Liver (tissue), 9 donors: Measurements from ENCODE around the gene KLHL40. TPM values are rescaled to one million over a fixed set of nuclear protein-coding genes. Genes with fewer than 3 reads are reported as not detected.

Experiments
- DNase-seq: peaks from one replicate; pipeline ENCODE4 v3.0.0-alpha.2; 2017; ENCODE audit warnings: low spot score
- H3K27ac ChIP-seq, 2 donors: one replicate each; pipeline ENCODE4 v1.7.0; 2013; ENCODE audit warnings: inconsistent platforms in 2 of 2, low read length in 2 of 2, control low read depth in 1 of 2, low read depth in 1 of 2, mild to moderate bottlenecking in 1 of 2
- H3K27me3 ChIP-seq, 4 donors: one replicate each; pipeline versions ENCODE4 v1.6.1 to v1.7.0; 2013; ENCODE audit warnings: low read length in 3 of 4, inconsistent platforms in 1 of 4, mild to moderate bottlenecking in 1 of 4, moderate library complexity in 1 of 4; ENCODE audit not compliant: control insufficient read depth in 4 of 4, insufficient read depth in 4 of 4
- H3K36me3 ChIP-seq, 4 donors: one replicate each; pipeline versions ENCODE4 v1.6.1 to v1.7.0; 2013; ENCODE audit warnings: low read length in 3 of 4, mild to moderate bottlenecking in 3 of 4, low read depth in 1 of 4, moderate library complexity in 1 of 4; ENCODE audit not compliant: control insufficient read depth in 4 of 4, insufficient read depth in 3 of 4
- H3K4me1 ChIP-seq, 4 donors: one replicate each; pipeline versions ENCODE4 v1.6.1 to v1.7.0; 2013; ENCODE audit warnings: low read length in 3 of 4, mild to moderate bottlenecking in 3 of 4, moderate library complexity in 1 of 4; ENCODE audit not compliant: control insufficient read depth in 4 of 4, insufficient read depth in 4 of 4
- H3K4me3 ChIP-seq, 3 donors: one replicate each; pipeline versions ENCODE4 v1.6.1 to v1.7.0; 2013; ENCODE audit warnings: low read length in 3 of 3, control low read depth in 1 of 3, low read depth in 1 of 3, mild to moderate bottlenecking in 1 of 3
- H3K9ac ChIP-seq, 2 donors: one replicate each; pipeline ENCODE4 v1.7.0; 2013; ENCODE audit warnings: low read length in 2 of 2, mild to moderate bottlenecking in 2 of 2, moderate library complexity in 2 of 2, control low read depth in 1 of 2, low read depth in 1 of 2
- H3K9me3 ChIP-seq, 4 donors: one replicate each; pipeline versions ENCODE4 v1.6.1 to v1.7.0; 2013; ENCODE audit warnings: low read length in 3 of 4; ENCODE audit not compliant: control insufficient read depth in 4 of 4
- EGR1 ChIP-seq, 2 donors: IDR thresholded peaks; 2 replicates each; pipeline ENCODE4 v1.6.1; 2016 to 2018; ENCODE audit warnings: antibody characterized with exemption in 2 of 2, low read depth in 2 of 2
- FOXA1 ChIP-seq: IDR thresholded peaks from 2 replicates; pipeline ENCODE4 v1.6.1; 2016; ENCODE audit warnings: antibody characterized with exemption
- FOXA2 ChIP-seq: IDR thresholded peaks from 2 replicates; pipeline ENCODE4 v1.6.1; 2016; ENCODE audit warnings: antibody characterized with exemption
- GABPA ChIP-seq, 2 donors: IDR thresholded peaks in 1 of 2; conservative IDR thresholded peaks in 1 of 2; 2 replicates each; pipeline ENCODE4 v1.6.1; 2016; ENCODE audit warnings: antibody characterized with exemption in 2 of 2, mild to moderate bottlenecking in 1 of 2, moderate library complexity in 1 of 2
- HNF4A ChIP-seq, 2 donors: conservative IDR thresholded peaks; 2 replicates each; pipeline ENCODE4 v1.6.1; 2016; ENCODE audit warnings: antibody characterized with exemption in 2 of 2, mild to moderate bottlenecking in 2 of 2
- HNF4G ChIP-seq: IDR thresholded peaks from 2 replicates; pipeline ENCODE4 v1.6.1; 2016; ENCODE audit warnings: antibody characterized with exemption
- JUND ChIP-seq, 2 donors: IDR thresholded peaks; 2 replicates each; pipeline ENCODE4 v1.6.1; 2016; ENCODE audit warnings: antibody characterized with exemption in 2 of 2
- MAX ChIP-seq: IDR thresholded peaks from 2 replicates; pipeline ENCODE4 v1.6.1; 2016; ENCODE audit warnings: antibody characterized with exemption
- NR2F2 ChIP-seq: IDR thresholded peaks from 2 replicates; pipeline ENCODE4 v1.6.1; 2016; ENCODE audit warnings: antibody characterized with exemption
- RAD21 ChIP-seq, 2 donors: IDR thresholded peaks; 2 replicates each; pipeline ENCODE4 v1.6.1; 2016; ENCODE audit warnings: antibody characterized with exemption in 2 of 2, mild to moderate bottlenecking in 2 of 2
- REST ChIP-seq: IDR thresholded peaks from 2 replicates; pipeline ENCODE4 v1.6.1; 2016; ENCODE audit warnings: antibody characterized with exemption, mild to moderate bottlenecking
- RXRA ChIP-seq, 2 donors: IDR thresholded peaks; 2 replicates each; pipeline ENCODE4 v1.6.1; 2017 to 2018; ENCODE audit warnings: antibody characterized with exemption in 2 of 2, mild to moderate bottlenecking in 1 of 2
- SP1 ChIP-seq: IDR thresholded peaks from 2 replicates; pipeline ENCODE4 v1.6.1; 2018; ENCODE audit warnings: antibody characterized with exemption, mild to moderate bottlenecking
- TAF1 ChIP-seq: conservative IDR thresholded peaks from 2 replicates; pipeline ENCODE4 v1.6.1; 2016; ENCODE audit warnings: antibody characterized with exemption, mild to moderate bottlenecking
- WGBS: extraction: QIAGEN DNeasy Blood & Tissue Kit; methylation state at CpG from one replicate; pipeline ENCODE4 v1.1.7; 2013; 5-methylcytosine and 5-hydroxymethylcytosine counted together
- polyA plus RNA-seq, 2 donors: library from polyadenylated mRNA; stranded (reverse) in 1 of 2; unstranded in 1 of 2; fragments of 200-250 nt in 1 of 2; fragments of >200 nt in 1 of 2; fragmentation: Nextera tagmentation in 1 of 2; extraction: Ambion mirVana in 1 of 2; gene quantifications; one replicate each; pipeline versions ENCODE4 v1.2.1 to v1.2.3, GENCODE V29; 2013 to 2015
- total RNA-seq, 2 donors: library from RNA; depleted of rRNA; stranded (reverse); fragments of >200 nt; gene quantifications; one replicate each; pipeline ENCODE4 v1.2.3, GENCODE V29; 2014
- TF ChIP-seq, protein P1 (sequence below): fragments of 150-350 bp; IDR thresholded peaks from 2 replicates; pipeline ENCODE4 v1.5.1; 2017; ENCODE audit warnings: improper control_type of control experiment, low read depth, low read length; ENCODE audit not compliant: missing input control
- TF ChIP-seq, protein P2 (sequence below): IDR thresholded peaks from 2 replicates; pipeline ENCODE4 v1.6.1; 2016; ENCODE audit warnings: antibody characterized with exemption
- TF ChIP-seq, protein P3 (sequence below): IDR thresholded peaks from 2 replicates; pipeline ENCODE4 v1.6.1; 2016; ENCODE audit warnings: antibody characterized with exemption
- donor health status: healthy.
- donor health status: healthy.
- donor health status: healthy.
- donor health status: healthy.
- donor health status: healthy.

Gene KLHL40
- total and polyA plus RNA-seq, 4 donors = not detected

- no peaks in the 10 kb centered on the region for H3K9me3 ChIP-seq
- no peak for DNase-seq
- TF ChIP-seq TAF1 (no peak), GABPA (IDR thresholded peaks at IDR 0.05 in 1 of 2, conservative IDR thresholded peaks at IDR 0.05 in 1 of 2) (no peak), EGR1 (IDR thresholded peaks at IDR 0.05; ENCODE audit: low read depth in 2 of 2) (no peak), RXRA (IDR thresholded peaks at IDR 0.05) (no peak), FOXA1 (no peak), HNF4A (conservative IDR thresholded peaks at IDR 0.05) (no peak), SP1 (no peak), FOXA2 (no peak), HNF4G (no peak), RAD21 (IDR thresholded peaks at IDR 0.05) (no peak), MAX (no peak), NR2F2 (no peak), JUND (IDR thresholded peaks at IDR 0.05) (no peak), REST (no peak)
- TF ChIP-seq, protein P1, sequence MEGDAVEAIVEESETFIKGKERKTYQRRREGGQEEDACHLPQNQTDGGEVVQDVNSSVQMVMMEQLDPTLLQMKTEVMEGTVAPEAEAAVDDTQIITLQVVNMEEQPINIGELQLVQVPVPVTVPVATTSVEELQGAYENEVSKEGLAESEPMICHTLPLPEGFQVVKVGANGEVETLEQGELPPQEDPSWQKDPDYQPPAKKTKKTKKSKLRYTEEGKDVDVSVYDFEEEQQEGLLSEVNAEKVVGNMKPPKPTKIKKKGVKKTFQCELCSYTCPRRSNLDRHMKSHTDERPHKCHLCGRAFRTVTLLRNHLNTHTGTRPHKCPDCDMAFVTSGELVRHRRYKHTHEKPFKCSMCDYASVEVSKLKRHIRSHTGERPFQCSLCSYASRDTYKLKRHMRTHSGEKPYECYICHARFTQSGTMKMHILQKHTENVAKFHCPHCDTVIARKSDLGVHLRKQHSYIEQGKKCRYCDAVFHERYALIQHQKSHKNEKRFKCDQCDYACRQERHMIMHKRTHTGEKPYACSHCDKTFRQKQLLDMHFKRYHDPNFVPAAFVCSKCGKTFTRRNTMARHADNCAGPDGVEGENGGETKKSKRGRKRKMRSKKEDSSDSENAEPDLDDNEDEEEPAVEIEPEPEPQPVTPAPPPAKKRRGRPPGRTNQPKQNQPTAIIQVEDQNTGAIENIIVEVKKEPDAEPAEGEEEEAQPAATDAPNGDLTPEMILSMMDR = no peak
- TF ChIP-seq, protein P2, sequence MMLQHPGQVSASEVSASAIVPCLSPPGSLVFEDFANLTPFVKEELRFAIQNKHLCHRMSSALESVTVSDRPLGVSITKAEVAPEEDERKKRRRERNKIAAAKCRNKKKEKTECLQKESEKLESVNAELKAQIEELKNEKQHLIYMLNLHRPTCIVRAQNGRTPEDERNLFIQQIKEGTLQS = no peak
- TF ChIP-seq, protein P3, sequence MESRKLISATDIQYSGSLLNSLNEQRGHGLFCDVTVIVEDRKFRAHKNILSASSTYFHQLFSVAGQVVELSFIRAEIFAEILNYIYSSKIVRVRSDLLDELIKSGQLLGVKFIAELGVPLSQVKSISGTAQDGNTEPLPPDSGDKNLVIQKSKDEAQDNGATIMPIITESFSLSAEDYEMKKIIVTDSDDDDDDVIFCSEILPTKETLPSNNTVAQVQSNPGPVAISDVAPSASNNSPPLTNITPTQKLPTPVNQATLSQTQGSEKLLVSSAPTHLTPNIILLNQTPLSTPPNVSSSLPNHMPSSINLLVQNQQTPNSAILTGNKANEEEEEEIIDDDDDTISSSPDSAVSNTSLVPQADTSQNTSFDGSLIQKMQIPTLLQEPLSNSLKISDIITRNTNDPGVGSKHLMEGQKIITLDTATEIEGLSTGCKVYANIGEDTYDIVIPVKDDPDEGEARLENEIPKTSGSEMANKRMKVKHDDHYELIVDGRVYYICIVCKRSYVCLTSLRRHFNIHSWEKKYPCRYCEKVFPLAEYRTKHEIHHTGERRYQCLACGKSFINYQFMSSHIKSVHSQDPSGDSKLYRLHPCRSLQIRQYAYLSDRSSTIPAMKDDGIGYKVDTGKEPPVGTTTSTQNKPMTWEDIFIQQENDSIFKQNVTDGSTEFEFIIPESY = no peak
- no peaks in the 10 kb centered on the region for H3K36me3 ChIP-seq
- H3K4me3 ChIP-seq = no peak overlapping the region
- H3K27me3 ChIP-seq = no peaks in the 10 kb centered on the region
- H3K9ac ChIP-seq = no peak overlapping the region
- H3K4me1 ChIP-seq = no peaks in the 10 kb centered on the region
- 88% methylated on average over 2 of the region's 2 CpGs for WGBS
- H3K27ac ChIP-seq = no peak overlapping the region
These were observed 40.1 kb downstream of the KLHL40 start for GRCh38 chr3:42725454-42725853.

DNA sequence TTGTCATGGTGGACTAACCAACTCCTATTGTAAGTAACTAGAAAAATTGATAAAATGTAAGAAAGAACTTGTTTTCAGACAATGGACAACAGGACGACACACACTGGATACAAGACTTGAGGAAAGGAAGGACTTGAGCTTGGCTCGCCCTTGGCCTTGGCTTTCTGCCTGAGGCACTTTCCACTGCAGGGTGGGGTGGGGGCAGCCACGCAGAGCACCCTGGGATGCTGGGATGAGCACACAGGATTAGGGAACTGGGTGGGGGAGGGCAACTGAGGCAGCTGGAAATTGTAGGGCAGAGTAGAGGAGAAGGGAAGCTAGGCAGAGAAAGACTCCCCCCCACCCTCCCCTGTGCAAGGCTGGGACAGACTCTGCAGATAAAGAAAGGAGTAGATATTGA, 42.7 kb downstream of the KLHL40 start:
- no peak overlapping the region for H3K27ac ChIP-seq
- WGBS = 55% methylated on average over 3 of the region's 3 CpGs
- no peak overlapping the region for H3K4me3 ChIP-seq
- TF ChIP-seq GABPA (IDR thresholded peaks at IDR 0.05 in 1 of 2, conservative IDR thresholded peaks at IDR 0.05 in 1 of 2) (no peak), JUND (IDR thresholded peaks at IDR 0.05) (no peak), EGR1 (IDR thresholded peaks at IDR 0.05; ENCODE audit: low read depth in 2 of 2) (no peak), RAD21 (IDR thresholded peaks at IDR 0.05) (no peak), FOXA1 (no peak), FOXA2 (no peak), RXRA (IDR thresholded peaks at IDR 0.05) (no peak)
- no peak for DNase-seq
- no peak overlapping the region for H3K9ac ChIP-seq
- no peaks in the 10 kb centered on the region for H3K36me3 ChIP-seq
- no peaks in the 10 kb centered on the region for H3K27me3 ChIP-seq
- no peaks in the 10 kb centered on the region for H3K9me3 ChIP-seq
- H3K4me1 ChIP-seq = no peaks in the 10 kb centered on the region
